SKM-1 treated with dmso at 0.1 percent for 144 hours (cell line): ENCODE measurements around the gene TENM4.
A peak's percentile ranks its signal among the peaks of the same experiment; 100 is the strongest.

Experiments
- DNase-seq: peaks from one replicate; lab custom pipeline; 2025; ENCODE audit not compliant: unreplicated experiment; lab: John Stamatoyannopoulos, UW

TENM4 gene

GRCh38 chr11:79094616-79095015, 346.2 kb downstream of the TENM4 start:
- no peak for DNase-seq

DNA sequence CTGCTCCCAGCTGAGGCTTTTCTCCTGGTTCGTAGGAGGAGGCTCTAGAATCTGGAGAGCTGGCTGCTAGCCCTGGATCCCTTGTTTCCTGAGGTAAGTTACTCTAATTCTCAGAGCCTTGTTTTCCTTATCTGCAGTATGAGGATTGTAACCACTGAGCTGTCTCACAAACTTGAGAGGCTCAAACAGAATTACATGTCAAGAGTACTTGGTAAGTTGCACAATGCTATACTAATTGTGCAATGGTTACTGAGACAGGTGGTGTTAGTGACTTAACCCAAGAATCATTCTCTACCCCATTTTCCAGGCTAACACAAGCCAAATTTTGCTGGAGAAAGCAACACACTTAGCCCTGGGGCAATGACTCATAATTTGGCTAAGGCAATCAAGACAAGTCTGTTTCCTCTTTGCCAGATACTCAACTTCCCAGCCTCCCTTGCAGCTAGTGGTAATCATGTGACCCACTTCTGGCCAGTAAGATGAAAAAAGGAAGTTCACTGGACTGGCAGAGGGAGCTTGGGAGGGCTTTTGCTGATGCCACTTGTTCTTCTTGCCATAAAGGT, 348.0 kb downstream of the TENM4 start:
- DNase-seq = peak; percentile 45

- no peak for DNase-seq
Measured at GRCh38 chr11:79090191-79090705, 350.6 kb downstream of the TENM4 start.

- DNase-seq = no peak
Measured at GRCh38 chr11:79089601-79090000, 351.2 kb downstream of the TENM4 start.

DNA sequence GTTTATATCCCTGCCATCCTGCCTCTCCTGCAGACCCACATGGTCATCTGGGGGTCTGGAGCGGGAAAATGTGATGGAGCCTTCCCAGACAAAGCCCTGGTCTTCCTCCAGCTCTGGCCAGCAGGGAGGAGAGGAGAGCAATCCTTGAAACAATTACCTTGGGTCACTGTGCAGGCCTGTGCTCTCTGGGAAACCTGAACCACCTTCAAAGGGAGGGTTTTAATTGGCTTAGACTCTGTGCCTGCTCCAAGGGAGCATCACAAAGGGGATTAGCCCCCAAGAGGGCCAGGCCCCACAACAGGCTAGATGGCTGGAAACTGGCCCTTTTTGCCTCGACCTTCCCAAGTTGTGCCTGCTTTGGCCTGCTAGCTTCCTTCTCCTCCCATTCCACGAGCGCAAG, 351.9 kb downstream of the TENM4 start:
- DNase-seq = no peak

- no peak for DNase-seq
Measured at GRCh38 chr11:79087961-79088318, 352.9 kb downstream of the TENM4 start.

DNA sequence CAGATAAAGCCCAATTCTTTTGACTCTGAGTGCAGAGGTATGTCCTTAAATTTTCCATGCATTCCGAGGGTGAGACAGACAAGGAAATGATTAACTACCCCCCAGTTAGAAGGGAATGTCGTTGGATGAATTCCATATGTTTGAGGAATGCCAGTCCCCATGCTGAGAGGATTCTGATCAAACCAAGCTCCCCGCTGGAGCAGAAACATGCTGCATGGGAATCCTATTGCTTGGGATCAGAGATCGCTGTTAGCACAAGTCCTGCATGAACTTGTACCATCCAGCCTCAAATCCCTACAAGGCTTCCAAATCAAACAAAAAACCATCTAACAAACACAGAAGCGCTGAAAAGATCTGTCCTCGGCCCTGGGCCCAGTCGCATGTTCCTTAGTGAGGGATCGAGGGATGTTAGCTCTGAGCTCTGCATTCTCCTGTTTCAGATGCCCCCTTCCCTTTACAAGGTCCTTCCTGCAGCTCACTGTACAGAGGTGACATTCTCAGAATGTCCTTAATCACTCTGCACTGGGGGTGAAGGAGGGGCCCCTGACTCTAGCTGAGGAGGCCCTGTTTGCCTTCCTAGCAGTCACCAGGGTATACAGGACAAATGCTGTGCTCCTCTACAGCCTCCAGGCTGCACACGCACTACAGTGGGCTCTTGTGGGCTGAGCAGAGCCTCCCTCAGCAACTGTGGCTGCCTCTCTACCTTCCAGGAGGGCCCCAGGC, 353.4 kb downstream of the TENM4 start:
- DNase-seq = no peak

DNA sequence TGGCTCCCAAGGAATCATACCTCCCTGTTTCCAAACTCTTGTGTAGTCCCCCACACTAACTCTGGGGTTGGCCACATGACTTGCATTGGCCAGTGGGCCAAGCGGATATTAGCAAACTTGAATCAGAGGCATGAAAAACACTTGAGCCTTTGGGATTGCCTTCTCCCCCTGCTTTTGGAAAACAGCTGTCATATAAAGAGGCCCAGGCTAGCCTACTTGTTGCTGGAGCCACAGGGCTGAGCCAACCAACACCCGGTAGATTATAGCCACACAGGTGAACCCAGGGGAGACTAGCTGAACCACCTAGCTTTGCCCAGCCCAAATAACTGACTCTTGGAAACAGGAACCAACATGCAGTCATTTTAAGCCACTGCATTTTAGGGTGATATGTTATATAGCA, 354.8 kb downstream of the TENM4 start:
- DNase-seq = no peak

- no peak for DNase-seq
Measured at GRCh38 chr11:79084382-79084781, 356.4 kb downstream of the TENM4 start.

GRCh38 chr11:79083352-79083751, 357.5 kb downstream of the TENM4 start:
- no peak for DNase-seq

GRCh38 chr11:79082907-79083306, 357.9 kb downstream of the TENM4 start:
- no peak for DNase-seq

GRCh38 chr11:79082280-79082679, 358.6 kb downstream of the TENM4 start:
- no peak for DNase-seq

GRCh38 chr11:79081471-79082031, 359.3 kb downstream of the TENM4 start:
- no peak for DNase-seq

DNA sequence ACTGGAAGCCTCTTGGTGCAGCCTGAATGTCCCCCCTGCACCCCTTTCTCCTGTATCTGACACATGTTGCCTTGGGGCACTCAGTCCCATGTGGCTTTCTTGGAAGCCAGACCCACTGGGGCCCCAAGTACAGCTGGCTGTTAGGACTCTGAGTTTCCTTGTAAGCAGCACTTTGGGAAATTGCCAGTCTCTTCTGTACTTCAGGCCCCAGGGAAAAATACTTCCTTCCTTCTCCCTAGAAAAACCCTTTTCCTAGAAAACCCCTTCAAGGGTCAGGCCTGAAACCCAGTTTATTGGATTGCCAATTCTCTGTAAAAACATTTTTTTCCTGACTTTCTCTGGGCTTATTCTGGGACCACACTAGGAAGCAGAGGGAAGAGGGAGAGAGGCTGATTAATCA, 360.3 kb downstream of the TENM4 start:
- no peak for DNase-seq

GRCh38 chr11:79078999-79079398, 361.8 kb downstream of the TENM4 start:
- no peak for DNase-seq

- no peak for DNase-seq
Measured at GRCh38 chr11:79078456-79078855, 362.4 kb downstream of the TENM4 start.

- no peak for DNase-seq
Measured at GRCh38 chr11:79077702-79078330, 363.0 kb downstream of the TENM4 start.

DNA sequence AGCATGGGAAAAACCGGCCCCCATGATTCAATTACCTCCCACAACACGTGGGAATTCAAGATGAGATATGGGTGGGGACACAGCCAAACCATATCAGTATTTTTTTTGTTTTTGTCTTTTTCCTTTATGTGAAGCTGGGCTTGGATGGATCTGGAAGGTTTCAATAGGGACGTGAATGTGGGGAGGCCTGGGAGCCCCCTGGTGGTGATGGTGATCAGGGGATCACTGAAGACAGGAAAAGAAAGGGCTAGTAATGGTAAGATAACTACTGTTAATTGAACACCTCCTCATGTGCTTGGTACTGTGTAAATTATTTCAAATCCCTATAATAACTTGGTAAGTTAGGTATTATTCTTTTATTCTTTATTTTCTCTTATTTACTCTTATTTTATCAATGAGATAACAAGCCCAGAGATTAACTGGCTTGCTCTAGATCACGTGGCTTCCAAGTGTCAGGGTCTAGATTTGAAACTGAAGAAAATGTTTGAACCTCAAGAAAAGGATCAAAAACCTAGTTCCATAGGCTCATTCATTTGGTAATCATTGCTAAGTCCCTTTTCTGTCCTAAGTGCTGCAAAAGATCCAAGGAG, 364.2 kb downstream of the TENM4 start:
- DNase-seq = peak; percentile 22

- no peak for DNase-seq
Measured at GRCh38 chr11:79074547-79074946, 366.3 kb downstream of the TENM4 start.

GRCh38 chr11:79071190-79071589, 369.6 kb downstream of the TENM4 start:
- DNase-seq = no peak

- DNase-seq = no peak
Measured at GRCh38 chr11:79070518-79070917, 370.3 kb downstream of the TENM4 start.

- no peak for DNase-seq
Measured at GRCh38 chr11:79069504-79069903, 371.3 kb downstream of the TENM4 start.
